Stimulated activated memory B cell treated with anti-CD40 and anti-IgM and Interleukin-4, amounts not matched to agents 10 μg/mL and 1 μg/mL and 100 μg/mL, for 72 hours (primary cell): ENCODE data around the gene TP63.

Experiments
- ATAC-seq: fragments of 150-1000 bp; cut with Tn5 transposase; 2 replicates; pipeline ENCODE4 v1.10.0; 2021
- H3K27ac Mint-ChIP-seq: one replicate; pipeline ENCODE4 v1.8.0; 2022; ENCODE audit warnings: mild to moderate bottlenecking, mixed read lengths
- H3K27me3 Mint-ChIP-seq: one replicate; pipeline ENCODE4 v1.8.0; 2022; ENCODE audit warnings: mixed read lengths
- H3K36me3 Mint-ChIP-seq: one replicate; pipeline ENCODE4 v1.8.0; 2022; ENCODE audit warnings: mixed read lengths
- H3K4me1 Mint-ChIP-seq: one replicate; pipeline ENCODE4 v1.8.0; 2022; ENCODE audit warnings: mixed read lengths
- H3K4me3 Mint-ChIP-seq: one replicate; pipeline ENCODE4 v1.8.0; 2022; ENCODE audit warnings: mild to moderate bottlenecking, moderate library complexity, mixed read lengths
- H3K9me3 Mint-ChIP-seq: one replicate; pipeline ENCODE4 v1.8.0; 2022; ENCODE audit warnings: mixed read lengths

Gene TP63

GRCh38 chr3:189936201-189936945 is 305.2 kb downstream of the TP63 start:
- no peak for ATAC-seq
- Mint-ChIP-seq H3K36me3 (no peaks in the 10 kb centered on the region), H3K27me3 (no peaks in the 10 kb centered on the region), H3K9me3 (no peaks in the 10 kb centered on the region), H3K4me3 (no peak overlapping the region), H3K27ac (no peak overlapping the region), H3K4me1 (no peaks in the 10 kb centered on the region)

- no peak overlapping the region for H3K27ac Mint-ChIP-seq
- no peaks in the 10 kb centered on the region for H3K9me3 Mint-ChIP-seq
- no peak overlapping the region for H3K4me3 Mint-ChIP-seq
- no peaks in the 10 kb centered on the region for H3K27me3 Mint-ChIP-seq
- H3K4me1 Mint-ChIP-seq: no peaks in the 10 kb centered on the region
- H3K36me3 Mint-ChIP-seq: no peaks in the 10 kb centered on the region
- ATAC-seq: no peak
Observed at GRCh38 chr3:189937302-189938127, 306.3 kb downstream of the TP63 start.

GRCh38 chr3:189941125-189941524 is 309.9 kb downstream of the TP63 start:
- no peak for ATAC-seq
- no peak overlapping the region for H3K27ac Mint-ChIP-seq

DNA sequence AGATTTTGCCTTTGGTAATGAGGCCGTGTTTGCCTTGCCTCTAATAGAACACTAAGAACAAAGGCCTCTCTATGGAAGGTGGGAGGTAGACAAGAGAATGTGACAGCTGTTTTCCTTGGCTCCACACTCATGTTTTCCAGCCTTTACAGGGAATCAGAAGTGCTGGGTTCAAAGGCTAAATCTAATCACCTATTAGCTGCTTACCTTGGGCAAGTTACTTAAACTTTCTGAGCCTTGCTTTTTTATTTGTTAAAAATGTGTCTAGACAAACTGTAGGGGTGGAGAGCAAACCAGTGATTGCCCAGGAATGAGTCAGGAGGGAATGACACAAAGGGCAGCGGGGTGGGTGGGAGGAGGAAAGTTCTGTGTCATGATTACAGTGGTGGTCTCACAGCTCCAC is 310.5 kb downstream of the TP63 start:
- H3K4me3 Mint-ChIP-seq: no peak overlapping the region
- H3K27me3 Mint-ChIP-seq: no peaks in the 10 kb centered on the region
- no peak for ATAC-seq
- H3K9me3 Mint-ChIP-seq: no peaks in the 10 kb centered on the region
- H3K27ac Mint-ChIP-seq: no peak overlapping the region
- no peaks in the 10 kb centered on the region for H3K36me3 Mint-ChIP-seq
- no peaks in the 10 kb centered on the region for H3K4me1 Mint-ChIP-seq

More at GRCh38 chr3:189941125-189941524, 309.9 kb downstream of the TP63 start:
- Mint-ChIP-seq H3K27me3 (no peaks in the 10 kb centered on the region), H3K4me3 (no peak overlapping the region), H3K36me3 (no peaks in the 10 kb centered on the region), H3K9me3 (no peaks in the 10 kb centered on the region), H3K4me1 (no peaks in the 10 kb centered on the region)

DNA sequence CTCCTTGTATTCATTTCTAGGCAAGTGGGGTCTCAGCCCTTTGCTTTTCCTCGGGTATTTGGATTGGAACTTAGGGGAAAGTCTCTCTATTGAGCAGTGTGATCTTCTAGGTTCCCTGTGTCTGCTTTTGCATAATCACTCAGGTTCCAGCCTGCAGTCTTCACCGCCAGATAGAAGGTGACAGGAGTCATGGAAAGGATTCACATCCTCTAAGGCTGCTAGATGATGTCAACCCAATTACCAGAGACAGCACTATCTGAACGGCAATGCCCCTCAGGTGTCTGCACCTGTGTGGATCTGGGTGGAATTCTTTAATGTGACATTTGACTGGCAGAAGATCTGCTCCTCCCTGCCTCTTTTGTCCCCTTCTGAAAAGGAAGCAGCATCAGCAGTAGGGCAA is 311.8 kb downstream of the TP63 start:
- no peaks in the 10 kb centered on the region for H3K36me3 Mint-ChIP-seq
- H3K4me1 Mint-ChIP-seq: no peaks in the 10 kb centered on the region
- no peaks in the 10 kb centered on the region for H3K9me3 Mint-ChIP-seq
- H3K4me3 Mint-ChIP-seq: no peak overlapping the region
- ATAC-seq: no peak
- no peak overlapping the region for H3K27ac Mint-ChIP-seq
- no peaks in the 10 kb centered on the region for H3K27me3 Mint-ChIP-seq

DNA sequence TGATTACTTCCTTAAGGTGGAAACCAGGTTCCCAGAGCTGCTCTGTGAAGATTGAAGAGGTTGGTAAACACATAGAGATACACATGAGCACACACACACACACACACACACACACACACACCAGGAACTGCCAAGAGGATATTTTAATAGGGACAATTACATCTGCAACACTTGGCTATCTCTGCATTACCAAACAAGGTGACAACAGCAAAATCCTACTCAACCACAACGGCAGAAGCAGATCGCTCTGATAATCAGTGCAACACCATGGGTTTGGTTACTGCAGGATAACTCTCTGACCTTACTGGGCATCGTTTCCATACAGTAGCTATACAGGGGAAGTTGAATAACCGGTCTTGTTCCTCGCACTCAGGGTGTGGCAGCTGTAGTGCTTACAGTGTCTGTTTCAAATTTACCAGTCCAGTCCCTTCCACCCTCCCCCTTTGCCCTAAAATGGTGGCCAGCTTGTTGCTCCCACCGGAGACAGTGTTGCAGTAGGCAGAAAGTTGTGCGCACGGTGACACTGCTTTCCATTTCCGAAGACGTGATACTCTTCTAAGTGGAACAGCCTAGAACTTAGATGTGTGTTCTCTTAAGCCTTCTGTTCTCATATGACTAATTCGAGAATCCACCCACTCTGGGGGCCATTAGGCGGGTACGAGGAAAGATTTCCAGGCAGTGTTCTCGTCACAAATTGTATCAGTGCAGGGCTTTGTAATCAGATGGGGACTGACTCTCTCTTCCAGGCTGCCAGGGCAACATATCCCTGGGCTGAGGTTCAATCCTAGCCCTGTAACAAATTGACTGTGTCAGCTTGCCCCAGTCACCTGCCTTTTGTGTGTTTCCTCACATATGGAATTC is 313.3 kb downstream of the TP63 start:
- no peaks in the 10 kb centered on the region for H3K36me3 Mint-ChIP-seq
- H3K9me3 Mint-ChIP-seq: no peaks in the 10 kb centered on the region
- H3K27me3 Mint-ChIP-seq: no peaks in the 10 kb centered on the region
- no peak overlapping the region for H3K4me3 Mint-ChIP-seq
- ATAC-seq: no peak
- H3K27ac Mint-ChIP-seq: no peak overlapping the region
- H3K4me1 Mint-ChIP-seq: peaks cover 5% of the 10 kb centered on the region

GRCh38 chr3:189945935-189946709 is 314.9 kb downstream of the TP63 start:
- Mint-ChIP-seq H3K27ac (no peak overlapping the region), H3K4me3 (no peak overlapping the region), H3K9me3 (no peaks in the 10 kb centered on the region), H3K4me1 (peaks cover 5% of the 10 kb centered on the region), H3K27me3 (no peaks in the 10 kb centered on the region), H3K36me3 (no peaks in the 10 kb centered on the region)
- no peak for ATAC-seq
